Right ventricle myocardium inferior (tissue), 1 donor: ENCODE results near the gene ATP11A. TPM values are rescaled to one million over a fixed set of nuclear protein-coding genes. Genes with fewer than 3 reads are reported as not detected.

Experiments
- ATAC-seq: fragments of 200-7000 bp; cut with Tn5 transposase; one replicate; pipeline ENCODE4 v1.9.1; 2020; ENCODE audit warnings: mild to moderate bottlenecking, moderate library complexity
- DNase-seq: peaks from one replicate; pipeline ENCODE4 v3.0.0; 2021; ENCODE audit errors: missing footprints
- intact Hi-C: fragments of 100-400 bp; cut with DNase I; formaldehyde crosslinking; loops from one replicate; pipeline ENCODE4 v1.11.0; 2022
- total RNA-seq: library from RNA; stranded (reverse); fragmentation: NEBNext Ultra II Directional; extraction: Animal tissue kit (Norgen Biotek cat#: 25700); gene quantifications from one replicate; pipeline ENCODE4 v1.2.1, GENCODE V29; 2021
- donor health status: DM: no; HTN: yes; CAD: no; lungs with severe emphysema.

ATP11A gene
- total RNA-seq, 1 donor from 2014 or later: 89.9 TPM

DNA sequence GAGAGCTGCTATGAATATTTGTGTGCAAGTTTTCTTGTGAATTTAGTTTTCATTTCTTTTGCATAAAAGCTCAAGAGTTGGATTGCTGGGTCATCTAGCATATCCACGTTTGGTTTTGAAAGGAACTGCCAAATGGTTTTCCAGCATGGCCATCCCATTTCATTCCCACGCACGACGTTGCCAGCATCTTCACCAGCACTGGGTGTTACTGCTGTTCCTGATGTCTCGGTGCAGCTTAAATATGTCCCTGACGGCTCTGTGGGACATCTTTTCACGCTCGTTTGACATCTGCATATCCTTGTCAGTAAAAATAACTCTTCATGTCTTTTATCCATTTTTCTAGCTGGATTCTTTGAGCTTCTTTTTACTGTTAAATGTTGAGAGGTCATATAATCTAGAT lies 123.7 kb downstream of the ATP11A start:
- intact Hi-C loops: loop anchor here (10.0 kb wide), 1 partner anchor 129 kb away; no protein-coding TSS in a partner anchor
- ATAC-seq (no peak), DNase-seq (no peak)

DNA sequence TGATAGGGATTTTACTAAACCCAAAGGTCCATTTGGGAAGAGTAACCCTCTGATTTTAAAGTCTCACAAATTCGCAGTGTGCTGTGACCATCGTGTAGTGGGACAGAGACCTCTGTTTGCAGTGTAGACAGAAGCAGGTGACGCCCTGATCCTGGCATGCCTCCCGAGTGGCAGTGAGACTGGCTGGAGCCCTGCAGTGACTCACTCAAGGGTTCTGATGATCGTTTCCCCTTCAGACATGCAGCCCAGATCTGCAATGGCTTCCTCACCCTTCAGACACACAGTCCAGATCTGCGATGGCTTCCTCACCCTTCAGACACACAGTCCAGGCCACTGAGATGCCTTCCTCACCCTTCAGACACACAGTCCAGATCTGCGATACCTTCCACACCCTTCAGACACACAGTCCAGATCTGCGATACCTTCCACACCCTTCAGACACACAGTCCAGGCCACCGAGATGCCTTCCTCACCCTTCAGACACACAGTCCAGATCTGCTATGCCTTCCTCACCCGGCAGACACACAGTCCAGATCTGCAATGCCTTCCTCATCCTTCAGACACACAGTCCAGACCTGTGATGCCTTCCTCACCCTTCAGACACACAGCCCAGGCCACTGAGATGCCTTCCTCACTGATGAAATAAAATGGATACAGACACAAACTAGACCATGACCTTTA lies 125.2 kb downstream of the ATP11A start:
- intact Hi-C loops: loop anchor here (10.0 kb wide), 1 partner anchor 130 kb away; no protein-coding TSS in a partner anchor
- peak; percentile 53 for ATAC-seq

GRCh38 chr13:112815871-112816270 lies 126.0 kb downstream of the ATP11A start:
- DNase-seq (no peak), ATAC-seq (no peak)
- intact Hi-C loops: loop anchor here (10.0 kb wide), 1 partner anchor 131 kb away; no protein-coding TSS in a partner anchor

More for the DNA sequence above, 125.2 kb downstream of the ATP11A start:
- DNase-seq: peak; percentile 43

DNA sequence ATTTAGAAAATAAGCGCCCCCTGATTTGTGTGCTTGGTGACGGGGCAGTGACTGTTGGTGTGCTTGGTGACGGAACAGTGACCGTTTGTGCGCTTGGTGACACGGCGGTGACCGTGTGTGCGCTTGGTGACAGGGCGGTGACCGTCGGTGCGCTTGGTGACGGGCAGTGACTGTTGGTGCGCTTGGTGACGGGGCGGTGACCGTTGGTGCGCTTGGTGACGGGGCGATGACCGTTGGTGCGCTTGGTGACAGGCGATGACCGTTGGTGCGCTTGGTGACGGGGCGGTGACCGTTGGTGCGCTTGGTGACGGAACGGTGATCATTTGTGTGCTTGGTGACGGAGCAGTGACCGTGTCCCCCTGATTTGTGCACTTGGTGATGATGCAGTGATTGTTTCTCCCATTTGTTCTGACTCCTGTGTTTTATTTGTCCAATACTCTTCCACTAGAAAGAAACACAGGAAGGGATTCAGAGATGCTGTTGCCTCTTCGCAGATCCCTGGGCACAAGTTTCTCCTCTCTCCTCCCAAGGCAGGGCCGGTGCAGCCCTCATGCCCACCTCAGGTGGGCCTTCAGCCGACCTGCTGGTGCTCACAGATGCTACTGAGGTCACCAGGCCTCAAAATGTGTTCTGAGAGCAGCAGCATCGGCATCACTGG lies 128.3 kb downstream of the ATP11A start:
- no peak for ATAC-seq

DNA sequence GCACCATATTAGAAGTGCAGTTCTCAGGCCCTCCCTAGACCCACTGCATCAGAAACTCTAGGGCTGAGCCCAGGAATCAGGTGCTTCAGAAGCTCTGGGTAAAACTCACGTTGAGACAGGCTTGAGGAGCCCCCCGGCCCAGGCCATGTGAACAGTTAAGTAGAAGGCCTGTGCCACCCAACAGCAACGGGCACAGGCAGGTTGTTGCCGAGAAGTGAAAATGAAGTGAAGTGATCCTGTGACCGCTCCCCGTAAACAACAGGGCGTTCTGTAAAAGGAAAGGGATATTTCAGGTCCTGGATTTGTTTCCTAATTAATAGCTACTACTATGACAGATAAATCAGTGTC lies 128.8 kb downstream of the ATP11A start:
- intact Hi-C loops: loop anchor here (10.0 kb wide), 1 partner anchor 134 kb away; no protein-coding TSS in a partner anchor
- ATAC-seq: no peak
- DNase-seq: no peak

More for the DNA sequence above, 128.3 kb downstream of the ATP11A start:
- peak; percentile 37 for DNase-seq
- intact Hi-C loops: loop anchor here (10.0 kb wide), 1 partner anchor 133 kb away; no protein-coding TSS in a partner anchor

- intact Hi-C loops: loop anchor here (10.0 kb wide), 1 partner anchor 134 kb away; no protein-coding TSS in a partner anchor
- no peak for DNase-seq
- ATAC-seq: no peak
These were observed 129.3 kb downstream of the ATP11A start for GRCh38 chr13:112819111-112819510.

- intact Hi-C loops: loop anchor here (10.0 kb wide), 1 partner anchor 135 kb away; no protein-coding TSS in a partner anchor
- DNase-seq: peak; percentile 37
- no peak for ATAC-seq
These were observed 130.0 kb downstream of the ATP11A start for GRCh38 chr13:112819816-112820215.

DNA sequence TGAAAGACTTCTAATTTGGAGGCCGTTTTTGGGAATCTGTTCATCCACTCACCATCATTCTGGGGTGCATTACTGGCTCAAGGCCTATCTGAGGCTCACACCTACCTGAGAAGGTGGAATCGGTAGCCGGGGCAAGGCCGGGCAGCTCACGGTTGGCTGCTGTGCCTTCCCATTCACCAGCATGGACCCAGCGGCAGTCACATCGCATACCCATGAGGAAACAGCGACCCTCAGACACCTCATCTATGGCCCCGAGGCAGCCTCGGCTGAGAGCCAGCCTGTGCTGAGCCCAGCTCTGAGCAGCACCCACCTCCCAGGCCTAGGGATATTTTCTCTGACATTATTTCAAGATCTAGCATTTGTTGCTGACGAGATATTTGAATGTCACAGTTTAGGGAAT lies 130.5 kb downstream of the ATP11A start:
- intact Hi-C loops: no loop called here
- DNase-seq: peak; percentile 64
- ATAC-seq: no peak

GRCh38 chr13:112821340-112822055 lies 131.7 kb downstream of the ATP11A start:
- no peak for ATAC-seq
- DNase-seq: peak; percentile 26
- intact Hi-C loops: no loop called here

DNA sequence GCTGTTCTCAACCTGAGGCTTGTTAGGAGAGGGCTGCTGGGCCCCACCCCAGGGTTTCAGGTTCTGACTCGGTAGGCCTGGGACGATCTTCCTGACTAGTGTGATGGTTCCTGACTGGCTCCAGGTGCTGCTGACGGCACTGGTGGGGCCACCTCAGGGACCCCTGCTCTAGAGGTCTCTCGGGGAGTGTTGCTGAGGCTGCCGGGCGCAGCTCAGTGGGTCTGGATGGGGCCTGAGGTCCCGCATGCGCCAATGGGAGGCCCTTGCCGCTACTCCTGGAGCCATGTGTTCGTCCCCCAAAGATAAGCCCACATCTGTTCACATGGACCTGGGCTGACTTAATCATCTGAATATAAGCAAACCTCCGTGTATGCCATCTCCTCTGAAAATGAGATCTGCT lies 133.0 kb downstream of the ATP11A start:
- intact Hi-C loops: no loop called here
- DNase-seq (no peak), ATAC-seq (no peak)

GRCh38 chr13:112824429-112824828 lies 134.6 kb downstream of the ATP11A start:
- intact Hi-C loops: no loop called here
- ATAC-seq (no peak), DNase-seq (no peak)

GRCh38 chr13:112825071-112825470 lies 135.2 kb downstream of the ATP11A start:
- intact Hi-C loops: no loop called here
- DNase-seq (peak; percentile 18), ATAC-seq (no peak)

GRCh38 chr13:112825875-112826274 lies 136.0 kb downstream of the ATP11A start:
- intact Hi-C loops: no loop called here
- DNase-seq: no peak
- ATAC-seq: no peak

GRCh38 chr13:112826565-112826964 lies 136.7 kb downstream of the ATP11A start:
- DNase-seq: no peak
- ATAC-seq: no peak
- intact Hi-C loops: no loop called here

- ATAC-seq (no peak), DNase-seq (peak; percentile 20)
- intact Hi-C loops: no loop called here
These were observed 138.4 kb downstream of the ATP11A start for GRCh38 chr13:112828082-112828699.

GRCh38 chr13:112828756-112829155 lies 138.9 kb downstream of the ATP11A start:
- ATAC-seq (no peak), DNase-seq (peak; percentile 35)
- intact Hi-C loops: no loop called here

- DNase-seq (no peak), ATAC-seq (no peak)
- intact Hi-C loops: no loop called here
These were observed 141.4 kb downstream of the ATP11A start for GRCh38 chr13:112831196-112831595.

DNA sequence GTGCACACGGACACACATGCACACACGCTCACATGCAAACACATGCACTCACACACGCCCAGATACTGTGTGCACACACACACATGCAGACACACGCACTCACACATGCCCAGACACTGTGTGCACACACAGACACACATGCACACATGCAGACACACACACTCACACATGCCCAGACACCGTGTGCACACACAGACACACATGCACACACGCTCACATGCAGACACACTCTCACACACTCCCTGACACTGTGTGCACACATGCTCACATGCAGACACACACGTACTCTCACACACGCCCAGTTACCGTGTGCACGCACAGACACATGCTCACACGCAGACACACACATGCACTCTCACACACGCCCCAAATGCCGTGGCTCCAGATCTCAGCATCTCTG lies 142.0 kb downstream of the ATP11A start:
- DNase-seq (no peak), ATAC-seq (no peak)
- intact Hi-C loops: no loop called here

- DNase-seq (no peak), ATAC-seq (no peak)
- intact Hi-C loops: no loop called here
These were observed 143.0 kb downstream of the ATP11A start for GRCh38 chr13:112832811-112833210.
